ENCODE measurements around the gene UBE3D.

DNA sequence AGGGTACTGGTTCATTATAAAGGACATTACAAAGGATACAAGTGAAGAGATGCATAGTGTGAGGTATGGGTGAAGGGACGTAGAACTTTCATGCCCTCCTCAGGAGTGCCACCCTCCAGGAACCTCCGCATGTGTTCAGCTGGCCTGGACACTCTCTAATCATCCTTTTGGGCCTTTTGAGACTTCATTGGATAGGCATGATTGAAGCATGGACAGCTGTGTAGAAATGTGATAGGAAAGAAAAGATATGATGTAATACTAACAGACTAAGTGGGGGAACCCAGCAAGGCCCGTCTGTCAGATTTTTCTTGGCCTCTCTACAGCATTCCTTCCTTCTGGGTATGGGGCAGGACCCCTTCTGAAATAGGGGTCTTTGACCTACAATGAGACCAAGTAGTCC is 32.9 kb upstream of the UBE3D start:
- TF ChIP-seq POLR2A (IDR thresholded peaks at IDR 0.05): no peak
- TF ChIP-seq, protein P1, sequence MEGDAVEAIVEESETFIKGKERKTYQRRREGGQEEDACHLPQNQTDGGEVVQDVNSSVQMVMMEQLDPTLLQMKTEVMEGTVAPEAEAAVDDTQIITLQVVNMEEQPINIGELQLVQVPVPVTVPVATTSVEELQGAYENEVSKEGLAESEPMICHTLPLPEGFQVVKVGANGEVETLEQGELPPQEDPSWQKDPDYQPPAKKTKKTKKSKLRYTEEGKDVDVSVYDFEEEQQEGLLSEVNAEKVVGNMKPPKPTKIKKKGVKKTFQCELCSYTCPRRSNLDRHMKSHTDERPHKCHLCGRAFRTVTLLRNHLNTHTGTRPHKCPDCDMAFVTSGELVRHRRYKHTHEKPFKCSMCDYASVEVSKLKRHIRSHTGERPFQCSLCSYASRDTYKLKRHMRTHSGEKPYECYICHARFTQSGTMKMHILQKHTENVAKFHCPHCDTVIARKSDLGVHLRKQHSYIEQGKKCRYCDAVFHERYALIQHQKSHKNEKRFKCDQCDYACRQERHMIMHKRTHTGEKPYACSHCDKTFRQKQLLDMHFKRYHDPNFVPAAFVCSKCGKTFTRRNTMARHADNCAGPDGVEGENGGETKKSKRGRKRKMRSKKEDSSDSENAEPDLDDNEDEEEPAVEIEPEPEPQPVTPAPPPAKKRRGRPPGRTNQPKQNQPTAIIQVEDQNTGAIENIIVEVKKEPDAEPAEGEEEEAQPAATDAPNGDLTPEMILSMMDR (IDR thresholded peaks at IDR 0.05): no peak

All from transverse colon (tissue), 3 donors.